Neural cell (in vitro differentiated cells): Measurements from ENCODE around the gene GALNT12.

Experiments
- CTCF ChIP-seq: fragments of 450-650 bp; IDR thresholded peaks from 2 replicates; pipeline ENCODE4 v1.5.1; 2014; ENCODE audit warnings: antibody characterized with exemption, mild to moderate bottlenecking, moderate library complexity; ENCODE audit not compliant: poor library complexity, severe bottlenecking
- EP300 ChIP-seq: fragments of 450-650 bp; conservative IDR thresholded peaks from 2 replicates; pipeline ENCODE4 v1.6.1; 2014; ENCODE audit warnings: antibody characterized with exemption, mild to moderate bottlenecking, moderate library complexity; ENCODE audit not compliant: poor library complexity, severe bottlenecking
- RAD21 ChIP-seq: fragments of 450-650 bp; conservative IDR thresholded peaks from 2 replicates; pipeline ENCODE4 v1.6.1; 2014; ENCODE audit warnings: antibody characterized with exemption, mild to moderate bottlenecking, moderate library complexity

GRCh38 chr9:98818764-98819163 is 11.3 kb downstream of the GALNT12 start:
- TF ChIP-seq CTCF (no peak), EP300 (no peak), RAD21 (no peak)
